GM18507 (cell line): ENCODE data around the gene RIN2.

Experiments
- DNase-seq: peaks from one replicate; pipeline ENCODE4 v3.0.0; 2011; ENCODE audit warnings: low read depth; ENCODE audit not compliant: insufficient read length; ENCODE audit errors: extremely low spot score
- FAIRE-seq: peaks from 2 replicates; lab custom pipeline; 2011; peaks lifted over from hg19 to GRCh38; lab: Jason Lieb, UNC

The RIN2 gene

DNA sequence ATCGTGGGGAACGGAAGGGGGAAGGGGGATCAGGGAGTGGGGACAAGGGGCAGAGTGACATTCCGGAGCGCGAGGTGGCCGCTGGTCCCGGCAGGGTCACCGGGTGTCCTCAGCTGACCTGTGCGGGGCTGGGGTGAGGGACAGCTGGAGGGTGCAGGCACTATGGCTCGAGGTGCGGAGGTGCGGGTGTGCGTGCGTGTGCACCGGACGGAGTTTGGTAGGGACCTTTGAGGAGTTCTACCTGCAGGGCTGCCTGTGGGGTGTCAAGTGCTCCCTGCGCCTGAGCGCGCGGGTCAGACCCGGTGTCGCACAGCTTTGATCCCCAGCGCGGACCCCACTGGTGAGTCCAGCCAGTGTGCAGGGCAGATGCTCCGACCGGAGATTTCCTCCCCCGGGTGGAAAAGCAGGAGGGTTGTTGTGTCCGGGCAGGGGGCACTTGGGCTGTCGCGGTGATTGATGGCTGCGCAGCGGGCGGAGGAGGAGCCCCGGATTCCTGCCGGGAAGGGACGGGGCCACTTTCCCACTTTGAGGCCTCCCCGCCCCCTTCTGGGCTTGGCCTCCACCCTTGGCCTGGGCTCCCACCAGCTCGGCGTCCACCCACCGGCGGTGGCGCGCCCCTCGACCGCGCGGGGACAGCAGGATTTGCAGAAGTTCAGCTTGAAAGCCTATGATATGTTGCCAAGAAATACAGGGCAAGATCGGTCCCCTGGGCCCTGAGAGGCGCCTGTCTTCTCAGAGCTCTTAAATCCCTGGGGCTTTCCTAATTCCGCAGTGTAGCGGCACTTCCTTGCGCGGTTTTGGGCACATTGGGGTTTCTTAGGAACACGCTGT, 658 bp downstream of the RIN2 start:
- no peak for DNase-seq
- FAIRE-seq: no peak

DNA sequence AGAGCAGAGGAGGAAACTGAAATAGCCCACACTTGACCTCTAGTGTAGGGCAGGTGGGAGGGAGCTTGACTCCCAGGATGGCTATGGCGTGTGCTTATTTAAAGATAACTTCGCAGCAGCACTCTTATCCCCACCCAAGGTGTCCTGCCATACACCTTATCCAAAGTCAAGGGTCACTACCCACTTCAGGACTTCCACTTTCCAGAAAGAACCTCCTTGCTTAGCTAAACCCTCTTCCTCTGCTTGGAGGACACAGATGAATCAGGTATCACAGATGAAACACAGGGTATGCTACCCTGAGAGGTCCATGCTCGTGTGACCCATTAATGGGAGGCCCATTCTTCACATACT, 2.3 kb downstream of the RIN2 start:
- FAIRE-seq: no peak

DNA sequence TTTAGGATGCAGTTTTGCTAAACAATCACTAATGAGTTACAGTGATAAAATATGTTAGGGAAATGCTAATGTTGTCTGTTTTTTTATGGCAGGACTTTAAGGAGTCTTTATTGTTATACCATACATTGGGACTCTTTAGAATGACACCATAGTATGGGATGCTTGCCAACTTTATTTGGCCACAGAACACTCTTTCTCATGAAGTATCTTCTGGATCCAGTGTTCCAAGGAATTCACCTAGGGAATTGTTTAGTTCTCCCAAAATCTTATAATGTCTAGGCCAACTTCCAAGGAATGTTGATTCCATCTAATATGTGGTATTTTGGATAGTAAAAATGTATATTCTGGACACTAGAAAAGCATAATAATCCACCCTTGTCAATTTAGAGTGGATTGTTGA, 3.3 kb downstream of the RIN2 start:
- FAIRE-seq: no peak
- DNase-seq: no peak

More for the DNA sequence above, 2.3 kb downstream of the RIN2 start:
- DNase-seq: no peak

- DNase-seq (no peak), FAIRE-seq (no peak)
These were observed 3.8 kb downstream of the RIN2 start for GRCh38 chr20:19761841-19762240.

DNA sequence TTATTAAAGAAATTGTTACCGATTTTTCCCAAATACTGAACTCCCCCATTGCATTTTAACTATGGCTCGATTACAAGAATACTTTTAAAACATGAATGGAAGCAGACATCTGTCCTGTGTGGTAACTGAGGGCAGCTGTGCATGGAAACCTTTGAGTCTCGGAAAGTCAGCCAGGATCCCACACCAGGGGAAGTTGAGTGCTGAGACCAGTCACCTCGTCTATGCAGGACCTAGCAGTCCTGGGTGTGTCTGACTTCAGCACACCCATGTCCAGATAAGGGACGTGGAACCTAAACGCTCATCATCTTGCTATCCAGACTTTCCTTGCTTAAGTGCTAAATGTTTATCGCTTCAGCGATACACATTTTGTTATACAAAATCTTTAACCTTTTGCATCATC, 6.1 kb downstream of the RIN2 start:
- DNase-seq (no peak), FAIRE-seq (no peak)

GRCh38 chr20:19765266-19765665, 7.2 kb downstream of the RIN2 start:
- FAIRE-seq: no peak
- no peak for DNase-seq

- DNase-seq (no peak), FAIRE-seq (no peak)
These were observed 7.9 kb downstream of the RIN2 start for GRCh38 chr20:19765913-19766312.

DNA sequence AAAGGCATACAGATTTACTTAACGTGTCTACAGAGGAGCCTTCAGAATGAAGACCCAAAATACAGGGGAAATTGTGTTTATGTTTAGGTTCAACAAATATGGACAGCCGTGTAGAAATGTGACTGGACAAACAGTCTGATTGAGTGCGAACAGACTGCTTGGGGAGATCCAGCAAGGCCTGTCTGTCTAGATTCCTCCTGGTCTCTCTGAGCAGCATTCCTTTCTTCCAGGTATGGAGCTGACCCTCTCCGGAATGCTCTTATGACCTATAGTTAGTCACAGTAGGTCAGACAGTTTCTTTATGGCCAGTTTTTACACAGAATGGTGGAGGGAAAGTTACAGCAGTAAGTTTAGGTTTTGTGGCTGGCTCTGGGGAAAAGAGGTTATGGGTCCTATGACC, 9.0 kb downstream of the RIN2 start:
- no peak for FAIRE-seq
- no peak for DNase-seq

- no peak for FAIRE-seq
These were observed 10.3 kb downstream of the RIN2 start for GRCh38 chr20:19768325-19768842.

DNA sequence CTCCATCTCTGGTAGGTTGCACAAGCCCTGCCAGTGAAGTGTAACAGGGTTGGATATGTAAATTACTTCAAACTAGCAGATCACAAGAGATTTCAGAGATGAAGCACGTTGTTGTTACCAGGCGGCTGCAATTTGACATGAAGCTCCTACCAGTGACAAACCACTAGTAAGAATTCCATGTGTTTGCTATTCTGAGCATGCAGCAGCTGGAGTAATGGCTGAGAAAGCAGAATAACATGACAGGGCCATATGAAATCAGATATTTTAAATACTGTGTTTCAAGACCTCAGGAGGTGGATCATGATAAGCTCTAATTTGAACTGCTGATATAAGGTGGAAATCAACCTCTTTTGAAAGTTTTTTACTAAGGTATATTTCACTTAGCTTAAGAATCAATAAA, 11.4 kb downstream of the RIN2 start:
- FAIRE-seq (no peak), DNase-seq (no peak)

More at GRCh38 chr20:19768325-19768842, 10.3 kb downstream of the RIN2 start:
- DNase-seq: no peak

GRCh38 chr20:19770375-19770774, 12.3 kb downstream of the RIN2 start:
- FAIRE-seq (no peak), DNase-seq (no peak)

GRCh38 chr20:19771031-19771430, 13.0 kb downstream of the RIN2 start:
- FAIRE-seq (no peak), DNase-seq (no peak)

- FAIRE-seq: no peak
- DNase-seq: no peak
These were observed 15.4 kb downstream of the RIN2 start for GRCh38 chr20:19773471-19773870.

DNA sequence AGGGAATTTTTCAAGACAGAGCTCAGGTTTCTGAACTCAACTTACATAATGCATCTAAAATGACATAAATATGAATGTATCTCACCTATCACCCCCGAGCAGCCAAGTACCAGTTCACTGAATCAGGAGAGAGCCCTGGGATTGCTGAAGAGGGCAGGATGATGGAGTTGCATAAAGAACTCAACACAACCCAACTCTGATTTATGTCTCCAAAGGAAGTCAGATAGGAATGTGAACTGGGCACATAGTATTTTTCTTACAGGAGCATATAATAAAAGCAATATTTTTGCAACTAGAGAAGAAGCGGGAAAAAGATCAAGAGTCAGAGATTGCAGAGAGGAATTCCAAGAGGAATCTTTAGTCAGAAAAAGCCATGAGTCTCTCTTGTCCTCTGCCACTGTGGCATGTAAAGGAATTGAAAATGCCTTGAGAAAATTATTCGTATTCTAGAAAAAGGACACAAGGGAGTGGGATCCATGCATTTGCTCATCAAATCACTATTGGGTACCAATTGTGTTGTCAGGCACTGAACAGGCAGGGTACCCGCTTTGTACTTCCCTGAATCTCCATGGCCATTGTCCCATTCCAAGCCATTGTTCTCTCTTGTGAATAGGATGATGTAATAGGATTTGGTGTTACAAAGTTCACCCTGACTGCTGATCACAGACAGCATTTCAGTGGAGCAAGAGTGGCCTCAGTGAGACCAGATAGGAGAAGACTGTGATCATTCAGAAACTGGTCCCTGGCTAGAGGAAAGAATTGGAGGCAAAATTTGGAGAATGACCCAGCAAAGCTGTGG, 16.3 kb downstream of the RIN2 start:
- DNase-seq: no peak
- no peak for FAIRE-seq

DNA sequence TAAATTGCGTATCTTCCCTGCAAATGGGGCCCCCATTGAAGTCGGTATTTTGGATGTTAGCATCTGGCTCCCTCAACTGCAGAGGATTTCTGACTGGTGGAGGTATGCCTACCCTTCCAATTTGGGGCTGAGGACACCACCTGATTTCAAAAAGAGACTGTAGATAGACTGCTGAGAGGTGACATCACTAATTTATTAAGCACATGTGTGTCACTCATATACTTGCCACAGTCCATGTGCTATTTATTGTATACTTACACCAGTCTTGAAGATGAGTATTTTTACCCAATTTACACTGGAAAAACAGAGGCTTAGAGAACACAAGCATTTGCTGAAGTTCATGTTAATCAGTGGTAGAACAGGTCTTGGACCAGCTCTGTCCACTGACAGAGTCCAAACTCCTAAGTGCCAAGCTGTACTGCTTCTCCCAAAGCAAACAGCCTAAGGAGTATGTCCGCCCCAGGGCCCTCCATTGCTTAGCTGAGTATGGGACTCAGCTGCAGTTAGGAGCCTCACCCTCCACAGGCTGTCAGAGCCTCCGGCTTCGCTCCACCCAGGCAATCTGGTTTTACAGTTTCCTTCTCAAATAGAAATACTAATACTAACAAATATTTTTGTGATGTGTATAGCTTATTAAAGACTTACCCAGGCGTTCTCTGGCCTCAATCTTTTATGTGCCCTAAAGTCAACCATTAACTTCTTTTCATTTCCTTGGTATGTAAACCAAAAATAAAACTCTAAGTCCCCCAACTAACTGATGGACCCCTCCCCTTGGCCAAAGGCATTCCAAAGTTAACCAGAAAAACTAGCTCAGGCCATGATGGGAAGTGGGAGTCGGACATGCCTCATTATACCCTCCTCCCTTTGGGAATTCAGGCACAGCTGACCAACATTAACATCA, 17.5 kb downstream of the RIN2 start:
- FAIRE-seq (no peak), DNase-seq (no peak)

DNA sequence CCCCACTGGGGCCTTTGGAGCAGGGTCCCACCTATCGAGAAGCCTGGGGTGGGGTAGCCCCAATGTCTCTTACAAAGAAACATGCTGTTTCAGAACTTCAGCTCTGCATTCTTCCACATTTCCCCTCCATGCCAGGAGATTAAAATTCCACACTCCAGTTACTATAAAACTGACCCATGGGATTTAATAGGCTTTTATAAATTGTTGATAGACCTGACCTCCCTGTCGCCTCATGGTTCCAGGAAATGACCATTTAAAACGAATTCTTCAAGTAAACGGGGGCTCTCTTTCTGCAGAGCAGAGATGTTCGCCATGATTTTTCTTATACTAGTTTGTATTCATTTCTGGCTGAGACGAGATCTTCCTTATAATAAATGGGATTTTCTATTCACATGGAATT, 19.3 kb downstream of the RIN2 start:
- no peak for DNase-seq
- no peak for FAIRE-seq

- DNase-seq: no peak
These were observed 19.9 kb downstream of the RIN2 start for GRCh38 chr20:19777981-19778380.

DNA sequence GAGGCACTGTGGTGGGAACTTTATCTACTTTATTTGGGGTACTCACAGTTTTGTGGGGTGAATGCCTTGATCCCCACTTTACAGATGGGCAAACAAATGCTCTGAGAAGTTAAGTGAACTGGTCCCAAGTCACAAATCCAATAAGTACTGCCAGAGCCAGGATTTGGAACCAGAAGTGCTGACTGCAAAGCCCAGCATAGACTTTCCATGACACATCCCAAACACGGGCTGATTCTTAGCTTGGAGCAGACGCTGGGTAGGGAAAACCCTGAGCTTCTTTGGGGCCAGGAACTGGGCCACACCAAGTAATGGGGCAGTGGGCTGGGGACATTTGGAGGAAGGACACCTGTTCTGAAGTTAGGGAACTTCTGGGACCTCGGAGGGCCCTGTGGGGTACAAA, 20.3 kb downstream of the RIN2 start:
- no peak for DNase-seq
- FAIRE-seq: no peak

More at GRCh38 chr20:19777981-19778380, 19.9 kb downstream of the RIN2 start:
- FAIRE-seq: no peak

DNA sequence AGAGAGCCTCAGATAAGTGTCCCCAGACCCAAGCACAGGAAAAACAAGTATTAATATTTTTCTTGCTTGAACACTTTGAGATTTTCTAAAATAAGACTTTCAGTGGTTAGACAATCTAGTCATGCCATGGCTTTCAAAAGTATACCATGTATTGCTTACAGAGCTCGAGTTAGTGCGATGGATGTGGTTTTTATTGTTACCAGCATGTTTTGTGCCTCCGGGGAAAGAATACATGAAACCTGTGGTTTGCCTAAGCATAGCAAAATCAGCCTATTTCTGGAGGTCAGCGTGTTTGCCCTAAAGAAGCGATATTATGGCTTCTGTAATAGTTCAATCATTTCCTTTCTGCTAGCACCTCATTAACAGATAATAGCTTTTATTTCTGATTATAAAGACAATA, 21.6 kb downstream of the RIN2 start:
- FAIRE-seq: no peak
- no peak for DNase-seq

DNA sequence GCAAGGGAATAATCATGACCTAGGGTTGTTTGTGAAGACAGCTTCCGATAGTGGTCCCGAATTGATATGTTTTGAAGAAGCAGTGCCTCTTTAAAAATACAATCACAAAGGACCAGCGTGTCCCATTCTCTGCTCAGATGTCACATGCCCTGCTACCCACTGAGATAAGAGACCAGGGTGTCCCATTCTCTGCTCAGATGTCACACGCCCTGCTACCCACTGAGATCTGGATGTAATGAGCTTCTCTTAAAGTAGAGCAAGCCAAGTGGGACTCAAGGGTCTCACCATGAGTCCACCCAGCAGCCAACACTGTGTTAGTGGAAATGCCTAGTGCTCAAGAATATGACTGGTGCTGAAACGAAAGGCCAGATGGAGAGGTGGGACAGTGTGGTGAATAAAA, 22.2 kb downstream of the RIN2 start:
- no peak for DNase-seq
- FAIRE-seq: no peak
